IMR-90 (cell line): ENCODE results near the gene GNPTG. TPM values are rescaled to one million over a fixed set of nuclear protein-coding genes. Genes with fewer than 3 reads are reported as not detected.

Experiments
- ATAC-seq: fragments of 200-7000 bp; cut with Tn5 transposase; 2 replicates; pipeline ENCODE4 v1.9.1; 2020; ENCODE audit warnings: low read depth, mild to moderate bottlenecking, moderate library complexity
- BruUV-seq: library from RNA; stranded (reverse); fragments of 400-500 nt; replicated peaks from 2 replicates; lab custom pipeline; 2021; lab: Mats Ljungman, UMichigan
- CTCF ChIA-PET: fragments of 300-600 bp; formaldehyde crosslinking; extraction: SDS; loops from one replicate; lab custom pipeline; 2021; ENCODE audit warnings: antibody characterized with exemption; lab: Yijun Ruan, JAX
- POLR2A ChIA-PET: fragments of 300-600 bp; sonication (Branson Sonifier 250); formaldehyde crosslinking; loops from one replicate; lab custom pipeline; 2022; ENCODE audit warnings: antibody characterized with exemption; ENCODE audit not compliant: unreplicated experiment; lab: Charles Lee
- DNase-seq: peaks from one replicate; pipeline ENCODE4 v3.0.0; 2013
- H2AFZ ChIP-seq: replicated peaks from 2 replicates; pipeline ENCODE3; 2013; ENCODE audit warnings: low read length, mild to moderate bottlenecking; ENCODE audit not compliant: poor library complexity
- H2AK5ac ChIP-seq: 2 replicates; pipeline ENCODE4 v1.6.1; 2013; ENCODE audit warnings: low read depth, low read length, inconsistent platforms
- H2AK9ac ChIP-seq: replicated peaks from 2 replicates; pipeline ENCODE3; 2013; ENCODE audit warnings: mild to moderate bottlenecking, low read depth, low read length, moderate library complexity; ENCODE audit not compliant: poor library complexity
- H2BK120ac ChIP-seq: 2 replicates; pipeline ENCODE4 v1.6.1; 2013; ENCODE audit warnings: low read depth, low read length, inconsistent platforms
- H2BK15ac ChIP-seq: 3 replicates; pipeline ENCODE4 v1.6.1; 2013; ENCODE audit warnings: low read depth, low read length, inconsistent platforms
- H2BK20ac ChIP-seq: 2 replicates; pipeline ENCODE4 v1.6.1; 2013; ENCODE audit warnings: low read depth, mild to moderate bottlenecking, inconsistent platforms, low read length, moderate library complexity
- H2BK5ac ChIP-seq: 2 replicates; pipeline ENCODE4 v1.6.1; 2013; ENCODE audit warnings: mild to moderate bottlenecking, low read depth, low read length, inconsistent platforms; ENCODE audit not compliant: poor library complexity, severe bottlenecking
- H3K14ac ChIP-seq: replicated peaks from 2 replicates; pipeline ENCODE4 v1.6.1; 2013; ENCODE audit warnings: low read depth, low read length, inconsistent platforms
- H3K18ac ChIP-seq: 2 replicates; pipeline ENCODE4 v1.6.1; 2013; ENCODE audit warnings: low read depth, low read length, control low read depth
- H3K23ac ChIP-seq: 2 replicates; pipeline ENCODE4 v1.6.1; 2013; ENCODE audit warnings: low read depth, low read length, inconsistent platforms
- H3K27ac ChIP-seq: 2 replicates; pipeline ENCODE4 v1.5.1; 2013; ENCODE audit warnings: mild to moderate bottlenecking, control low read depth, low read length; ENCODE audit not compliant: insufficient read depth
- H3K27me3 ChIP-seq: 2 replicates; pipeline ENCODE4 v1.6.1; 2013; ENCODE audit warnings: low read length; ENCODE audit not compliant: control insufficient read depth, insufficient read depth
- H3K36me3 ChIP-seq: 2 replicates; pipeline ENCODE4 v1.6.1; 2013; ENCODE audit warnings: low read length, mixed read lengths; ENCODE audit not compliant: control insufficient read depth, insufficient read depth
- H3K4ac ChIP-seq: 2 replicates; pipeline ENCODE4 v1.6.1; 2013; ENCODE audit warnings: low read depth, low read length, inconsistent platforms
- H3K4me1 ChIP-seq: 2 replicates; pipeline ENCODE4 v1.6.1; 2013; ENCODE audit warnings: low read length, mixed read lengths; ENCODE audit not compliant: control insufficient read depth, insufficient read depth
- H3K4me2 ChIP-seq: 2 replicates; pipeline ENCODE4 v1.6.1; 2013; ENCODE audit warnings: low read depth, mild to moderate bottlenecking, control low read depth, low read length, moderate library complexity
- H3K4me3 ChIP-seq: 2 replicates; pipeline ENCODE4 v1.5.1; 2013; ENCODE audit warnings: low read depth, mild to moderate bottlenecking, control low read depth, low read length, moderate library complexity; ENCODE audit not compliant: insufficient read depth
- H3K56ac ChIP-seq: 2 replicates; pipeline ENCODE4 v1.6.1; 2013; ENCODE audit warnings: low read length, inconsistent platforms; ENCODE audit not compliant: insufficient read depth; ENCODE audit errors: extremely low read depth
- H3K79me1 ChIP-seq, 2 experiments: 2 replicates each; pipeline ENCODE4 v1.6.1; 2013; ENCODE audit warnings: low read length in 2 of 2, inconsistent platforms in 1 of 2, low read depth in 1 of 2
- H3K9ac ChIP-seq: 2 replicates; pipeline ENCODE4 v1.6.1; 2013; ENCODE audit warnings: low read depth, low read length, control low read depth
- H3K9me1 ChIP-seq: 2 replicates; pipeline ENCODE4 v1.6.1; 2013; ENCODE audit warnings: low read length, inconsistent platforms; ENCODE audit not compliant: insufficient read depth
- H3K9me3 ChIP-seq: 2 replicates; pipeline ENCODE4 v1.6.1; 2013; ENCODE audit warnings: low read length; ENCODE audit not compliant: control insufficient read depth, insufficient read depth
- H4K20me1 ChIP-seq: 2 replicates; pipeline ENCODE4 v1.6.1; 2013; ENCODE audit warnings: low read length, inconsistent platforms; ENCODE audit not compliant: insufficient read depth
- H4K5ac ChIP-seq: 2 replicates; pipeline ENCODE4 v1.6.1; 2013; ENCODE audit warnings: mild to moderate bottlenecking, low read depth, low read length, control low read depth
- H4K8ac ChIP-seq, 2 experiments: 2 replicates each; pipeline ENCODE4 v1.6.1; 2013; ENCODE audit warnings: low read depth in 2 of 2, low read length in 2 of 2, control low read depth in 1 of 2, inconsistent platforms in 1 of 2
- H4K91ac ChIP-seq: 2 replicates; pipeline ENCODE4 v1.6.1; 2013; ENCODE audit warnings: low read depth, low read length, inconsistent platforms; ENCODE audit not compliant: insufficient read depth
- BHLHE40 ChIP-seq: fragments of 150-350 bp; IDR thresholded peaks from 2 replicates; pipeline ENCODE4 v1.6.1; 2016; ENCODE audit warnings: mild to moderate bottlenecking, low read depth, low read length
- CEBPB ChIP-seq: IDR thresholded peaks from 2 replicates; pipeline ENCODE4 v1.6.1; 2012; ENCODE audit warnings: low read depth, low read length, improper control_type of control experiment
- CHD1 ChIP-seq: IDR thresholded peaks from 2 replicates; pipeline ENCODE4 v1.6.1; 2012; ENCODE audit warnings: low read depth, low read length, improper control_type of control experiment
- FOS ChIP-seq: fragments of 150-350 bp; IDR thresholded peaks from 2 replicates; pipeline ENCODE4 v1.6.1; 2016; ENCODE audit warnings: low read depth, low read length
- MAZ ChIP-seq: IDR thresholded peaks from 2 replicates; pipeline ENCODE4 v1.6.1; 2012; ENCODE audit warnings: low read depth, mild to moderate bottlenecking, low read length, improper control_type of control experiment, moderate library complexity, borderline replicate concordance
- MXI1 ChIP-seq: IDR thresholded peaks from 2 replicates; pipeline ENCODE4 v1.6.1; 2012; ENCODE audit warnings: low read depth, mild to moderate bottlenecking, low read length, moderate library complexity, borderline replicate concordance
- NFE2L2 ChIP-seq: fragments of 150-350 bp; IDR thresholded peaks from 2 replicates; pipeline ENCODE4 v1.6.1; 2016; ENCODE audit warnings: low read depth, mild to moderate bottlenecking, low read length
- POLR2A ChIP-seq: IDR thresholded peaks from 2 replicates; pipeline ENCODE4 v1.6.1; 2012; ENCODE audit warnings: mild to moderate bottlenecking, low read depth, low read length
- RAD21 ChIP-seq: IDR thresholded peaks from 2 replicates; pipeline ENCODE4 v1.6.1; 2012; ENCODE audit warnings: low read length, improper control_type of control experiment
- RFX5 ChIP-seq: IDR thresholded peaks from 2 replicates; pipeline ENCODE4 v1.8.0; 2012; ENCODE audit warnings: low read depth, mild to moderate bottlenecking, low read length, moderate library complexity
- WGBS, 2 experiments: methylation state at CpG; one replicate each; pipeline versions ENCODE4 v1.1.5 to v1.1.7; 2013; ENCODE audit warnings: missing lambda C conversion rate in 2 of 2; ENCODE audit not compliant: insufficient read length in 1 of 2; ENCODE audit errors: extremely low coverage in 2 of 2; 5-methylcytosine and 5-hydroxymethylcytosine counted together
- dilution Hi-C: fragments of 300-500 bp; cut with HindIII; formaldehyde crosslinking; loops from one replicate; pipeline ENCODE4 v1.14.3; 2018; ENCODE audit warnings: low sequenced_read_pairs; ENCODE audit not compliant: unreplicated experiment
- in situ Hi-C: fragments of 300-500 bp; cut with MboI; formaldehyde crosslinking; loops from 3 replicates; pipeline ENCODE4 v1.14.3; 2019; ENCODE audit warnings: low sequenced_read_pairs, inconsistent platforms, mixed read lengths
- intact Hi-C: fragments of 100-400 bp; cut with micrococcal nuclease; formaldehyde crosslinking; loops from 2 replicates; pipeline ENCODE4 v1.10.0; 2022
- polyA plus RNA-seq, 3 experiments: library from polyadenylated mRNA; depleted of rRNA; stranded (reverse); fragments of >200 nt; gene quantifications; 2 replicates each; pipeline ENCODE4 v1.2.3, GENCODE V29; 2012; ENCODE audit warnings: low replicate concordance in 1 of 3
- total RNA-seq: library from RNA; depleted of rRNA; stranded (reverse); fragments of >200 nt; gene quantifications from 2 replicates; pipeline ENCODE4 v1.2.3, GENCODE V29; 2012
- TF ChIP-seq, protein P1 (sequence below): fragments of 150-350 bp; IDR thresholded peaks from 2 replicates; pipeline ENCODE4 v1.6.1; 2017; ENCODE audit warnings: mild to moderate bottlenecking, antibody characterized with exemption, low read length, low read depth
- TF ChIP-seq, protein P2 (sequence below): fragments of 150-350 bp; IDR thresholded peaks from 2 replicates; pipeline ENCODE4 v1.6.1; 2016; ENCODE audit warnings: low read depth, mild to moderate bottlenecking, low read length, moderate library complexity, borderline replicate concordance
- TF ChIP-seq, protein P3 (sequence below): conservative IDR thresholded peaks from 2 replicates; pipeline ENCODE4 v1.5.1; 2012; ENCODE audit warnings: mild to moderate bottlenecking, low read depth, low read length, improper control_type of control experiment

The GNPTG gene
- total and polyA plus RNA-seq, 2 of the 4 experiments (the other 2 are of a cell fraction) = 14.9 to 70.8 TPM

DNA sequence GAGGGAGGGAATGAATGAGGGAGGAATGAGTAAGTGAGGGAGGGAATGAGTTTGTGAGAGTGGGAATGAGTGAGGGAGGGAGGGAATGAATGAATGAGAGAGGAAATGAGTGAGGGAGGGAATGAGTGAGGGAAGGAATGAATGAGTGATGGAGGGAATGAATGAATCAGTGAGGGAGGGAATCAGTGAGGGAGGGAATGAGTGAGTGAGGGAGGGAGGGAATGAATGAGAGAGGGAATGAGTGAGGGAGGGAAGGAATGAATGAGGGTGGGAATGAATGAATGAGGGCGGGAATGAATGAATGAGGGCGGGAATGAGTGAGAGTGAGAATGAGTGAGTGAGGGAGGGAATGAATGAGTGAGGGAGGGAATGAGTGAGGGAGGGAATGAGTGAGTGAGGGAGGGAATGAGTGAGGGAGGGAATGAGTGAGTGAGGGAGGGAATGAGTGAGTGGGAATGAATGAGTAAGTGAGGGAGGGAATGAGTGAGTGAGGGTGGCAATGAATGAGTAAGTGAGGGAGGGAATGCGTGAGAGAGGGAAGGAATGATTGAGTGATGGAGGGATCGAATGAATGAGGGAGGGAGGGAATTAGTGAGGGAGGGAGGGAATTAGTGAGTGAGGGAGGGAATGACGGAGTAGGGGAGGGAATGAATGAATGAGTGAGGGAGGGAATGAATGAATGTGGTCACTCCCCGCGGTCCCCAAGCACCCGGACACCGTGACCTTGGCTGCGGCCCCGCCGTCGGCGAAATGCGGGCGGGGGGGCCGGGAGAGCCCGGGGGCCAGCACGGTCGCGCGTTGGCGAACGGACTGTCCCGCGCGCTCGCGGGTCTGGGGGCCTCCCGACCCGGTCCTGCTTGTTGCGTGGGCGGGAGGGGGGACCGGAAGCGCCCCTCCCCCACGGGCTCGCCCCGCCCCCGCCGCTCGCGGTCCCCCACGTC lies 43.4 kb upstream of the GNPTG start:
- Histone ChIP-seq H3K27me3 (no peaks in the 10 kb centered on the region), H3K79me1 (peaks cover 3 to 16% of the 10 kb centered on the region in 2 experiments; a peak in 3 of 4 replicates), H3K4me1 (peaks cover 15% of the 10 kb centered on the region), H2BK20ac (peak overlapping the region; percentile 25; the same call in 1 of the 2 replicates), H3K4me3 (peak overlapping the region; percentile 36), H3K9me1 (peaks cover 7% of the 10 kb centered on the region), H3K4me2 (peak overlapping the region; percentile 94), H3K9me3 (no peaks in the 10 kb centered on the region), H3K4ac (peak overlapping the region; percentile 92), H3K14ac (peak overlapping the region; percentile 44), H2BK5ac (peak overlapping the region; percentile 10), H2BK120ac (peak overlapping the region; percentile 68; the same call in 1 of the 2 replicates), H4K8ac (peak overlapping the region; percentile 75 to 97), H3K23ac (peak overlapping the region; percentile 89), H2AFZ (peak overlapping the region; percentile 92), H2AK5ac (peak overlapping the region; percentile 71; the same call in 1 of the 2 replicates), H3K36me3 (peaks cover 11% of the 10 kb centered on the region; the same call in 1 of the 2 replicates), H3K18ac (peak overlapping the region; percentile 45; the same call in 1 of the 2 replicates), H3K56ac (no peak overlapping the region), H2BK15ac (peak overlapping the region; percentile 75; the same call in 2 of the 3 replicates), H4K91ac (peak overlapping the region; percentile 50), H3K27ac (peak overlapping the region; percentile 27), H2AK9ac (peak overlapping the region; percentile 94), H4K20me1 (peaks cover 34% of the 10 kb centered on the region), H3K9ac (peak overlapping the region; percentile 60), H4K5ac (peak overlapping the region; percentile 91)
- POLR2A ChIA-PET = no interaction called here
- DNase-seq = peak; percentile 16
- 20 to 96% methylated on average over 5 to 8 of the region's 43 CpGs for WGBS, 2 experiments
- BruUV-seq = no TSS peak
- intact Hi-C loops = no loop called here
- in situ Hi-C loops = no loop called here
- dilution Hi-C loops = no loop called here
- peak; percentile 6; the same call in 1 of the 2 replicates for ATAC-seq
- CTCF ChIA-PET = interaction anchor here (0.6 kb wide), 1 partner anchor 56 kb away, joined by 3 read pairs; no protein-coding TSS in a partner anchor
- TF ChIP-seq CEBPB (no peak), BHLHE40 (no peak), POLR2A (no peak), RFX5 (no peak), MAZ (no peak), CHD1 (no peak), RAD21 (no peak), NFE2L2 (no peak), FOS (no peak), MXI1 (no peak)
- TF ChIP-seq, protein P1, sequence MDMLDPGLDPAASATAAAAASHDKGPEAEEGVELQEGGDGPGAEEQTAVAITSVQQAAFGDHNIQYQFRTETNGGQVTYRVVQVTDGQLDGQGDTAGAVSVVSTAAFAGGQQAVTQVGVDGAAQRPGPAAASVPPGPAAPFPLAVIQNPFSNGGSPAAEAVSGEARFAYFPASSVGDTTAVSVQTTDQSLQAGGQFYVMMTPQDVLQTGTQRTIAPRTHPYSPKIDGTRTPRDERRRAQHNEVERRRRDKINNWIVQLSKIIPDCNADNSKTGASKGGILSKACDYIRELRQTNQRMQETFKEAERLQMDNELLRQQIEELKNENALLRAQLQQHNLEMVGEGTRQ = no peak
- TF ChIP-seq, protein P2, sequence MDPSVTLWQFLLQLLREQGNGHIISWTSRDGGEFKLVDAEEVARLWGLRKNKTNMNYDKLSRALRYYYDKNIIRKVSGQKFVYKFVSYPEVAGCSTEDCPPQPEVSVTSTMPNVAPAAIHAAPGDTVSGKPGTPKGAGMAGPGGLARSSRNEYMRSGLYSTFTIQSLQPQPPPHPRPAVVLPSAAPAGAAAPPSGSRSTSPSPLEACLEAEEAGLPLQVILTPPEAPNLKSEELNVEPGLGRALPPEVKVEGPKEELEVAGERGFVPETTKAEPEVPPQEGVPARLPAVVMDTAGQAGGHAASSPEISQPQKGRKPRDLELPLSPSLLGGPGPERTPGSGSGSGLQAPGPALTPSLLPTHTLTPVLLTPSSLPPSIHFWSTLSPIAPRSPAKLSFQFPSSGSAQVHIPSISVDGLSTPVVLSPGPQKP = no peak
- TF ChIP-seq, protein P3, sequence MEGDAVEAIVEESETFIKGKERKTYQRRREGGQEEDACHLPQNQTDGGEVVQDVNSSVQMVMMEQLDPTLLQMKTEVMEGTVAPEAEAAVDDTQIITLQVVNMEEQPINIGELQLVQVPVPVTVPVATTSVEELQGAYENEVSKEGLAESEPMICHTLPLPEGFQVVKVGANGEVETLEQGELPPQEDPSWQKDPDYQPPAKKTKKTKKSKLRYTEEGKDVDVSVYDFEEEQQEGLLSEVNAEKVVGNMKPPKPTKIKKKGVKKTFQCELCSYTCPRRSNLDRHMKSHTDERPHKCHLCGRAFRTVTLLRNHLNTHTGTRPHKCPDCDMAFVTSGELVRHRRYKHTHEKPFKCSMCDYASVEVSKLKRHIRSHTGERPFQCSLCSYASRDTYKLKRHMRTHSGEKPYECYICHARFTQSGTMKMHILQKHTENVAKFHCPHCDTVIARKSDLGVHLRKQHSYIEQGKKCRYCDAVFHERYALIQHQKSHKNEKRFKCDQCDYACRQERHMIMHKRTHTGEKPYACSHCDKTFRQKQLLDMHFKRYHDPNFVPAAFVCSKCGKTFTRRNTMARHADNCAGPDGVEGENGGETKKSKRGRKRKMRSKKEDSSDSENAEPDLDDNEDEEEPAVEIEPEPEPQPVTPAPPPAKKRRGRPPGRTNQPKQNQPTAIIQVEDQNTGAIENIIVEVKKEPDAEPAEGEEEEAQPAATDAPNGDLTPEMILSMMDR = no peak
